Activated T-helper 1 cell treated with anti-CD3 and anti-CD28 coated beads, Interleukin-2, amount 50 U/mL, for 16 hours (primary cell): Measurements from ENCODE around the gene OR6B3.

Source experiments
- DNase-seq, 2 donors: peaks; one replicate each; pipeline ENCODE4 v3.0.0-alpha.2; 2020; ENCODE audit warnings: low read depth in 1 of 2, low spot score in 1 of 2

OR6B3 gene

GRCh38 chr2:240053173-240054155 is at the start of gene OR6B3:
Gene OR6B3 (minus strand): TSS chr2:240053521.
- no peak for DNase-seq

- no peak for DNase-seq
These were observed 45.0 kb upstream of the OR6B3 start for GRCh38 chr2:240098349-240098748.

GRCh38 chr2:240095556-240096523 is 42.5 kb upstream of the OR6B3 start:
- no peak for DNase-seq

GRCh38 chr2:240089306-240089705 is 36.0 kb upstream of the OR6B3 start:
- no peak for DNase-seq

- DNase-seq: no peak
These were observed 33.2 kb upstream of the OR6B3 start for GRCh38 chr2:240086563-240086962.

- no peak for DNase-seq
These were observed 25.3 kb upstream of the OR6B3 start for GRCh38 chr2:240078631-240079030.

- no peak for DNase-seq
These were observed 24.1 kb upstream of the OR6B3 start for GRCh38 chr2:240077442-240077841.

- no peak for DNase-seq
These were observed 21.2 kb upstream of the OR6B3 start for GRCh38 chr2:240074545-240074944.

- no peak for DNase-seq
These were observed 17.6 kb upstream of the OR6B3 start for GRCh38 chr2:240070907-240071306.

GRCh38 chr2:240069829-240070228 is 16.5 kb upstream of the OR6B3 start:
- DNase-seq: no peak

GRCh38 chr2:240068193-240068592 is 14.9 kb upstream of the OR6B3 start:
- DNase-seq: no peak

- no peak for DNase-seq
These were observed 13.2 kb upstream of the OR6B3 start for GRCh38 chr2:240066489-240066888.

GRCh38 chr2:240064898-240065297 is 11.6 kb upstream of the OR6B3 start:
- no peak for DNase-seq

- DNase-seq: no peak
These were observed 7.8 kb upstream of the OR6B3 start for GRCh38 chr2:240060977-240061591.

- no peak for DNase-seq
These were observed 3.4 kb upstream of the OR6B3 start for GRCh38 chr2:240056678-240057077.

GRCh38 chr2:240055177-240055917 is 2.0 kb upstream of the OR6B3 start:
- no peak for DNase-seq

GRCh38 chr2:240052524-240052923 is 797 bp downstream of the OR6B3 start:
- DNase-seq: no peak

GRCh38 chr2:240051697-240052096 is 1.6 kb downstream of the OR6B3 start:
- DNase-seq: no peak

- DNase-seq: no peak
These were observed 3.0 kb downstream of the OR6B3 start for GRCh38 chr2:240050278-240050677.

GRCh38 chr2:240048237-240048636 is 5.1 kb downstream of the OR6B3 start:
- DNase-seq: no peak

GRCh38 chr2:240045098-240045497 is 8.2 kb downstream of the OR6B3 start:
- DNase-seq: no peak
